ENCODE data around the gene SEMA5B. TPM values are rescaled to one million over a fixed set of nuclear protein-coding genes. Genes with fewer than 3 reads are reported as not detected.

SEMA5B gene
- total and polyA plus RNA-seq, 9 of the 15 experiments (the other 6 are each of a cell fraction or from before 2014, with no cell fraction given) = not detected

GRCh38 chr3:123002749-123003497 is 24.6 kb downstream of the SEMA5B start (continued):
- TF ChIP-seq ETV1 (tag; conservative IDR thresholded peaks at IDR 0.05; ENCODE audit: low read depth) (0 out of 2 replicates have a peak, but pooled peaks have one; percentile 26), ZNF589 (CRISPR knock-in tag; IDR thresholded peaks at IDR 0.05; ENCODE audit: low read depth) (no peak), ZBTB12 (CRISPR knock-in tag; IDR thresholded peaks at IDR 0.05) (no peak), JUN (IDR thresholded peaks at IDR 0.05; ENCODE audit: borderline replicate concordance, low read depth, low read length) (no peak), JUN (CRISPR knock-in tag; IDR thresholded peaks at IDR 0.05; ENCODE audit: borderline replicate concordance) (no peak), SIN3A (IDR thresholded peaks at IDR 0.05; ENCODE audit: borderline replicate concordance in 2 of 2, control insufficient read depth in 1 of 2, low read depth in 2 of 2, low read length in 2 of 2) (no peak), STAG1 (CRISPR knock-in tag; IDR thresholded peaks at IDR 0.05; ENCODE audit: borderline replicate concordance) (no peak), FOXJ2 (tag; IDR thresholded peaks at IDR 0.05) (no peak)
- TF ChIP-seq, protein P1, sequence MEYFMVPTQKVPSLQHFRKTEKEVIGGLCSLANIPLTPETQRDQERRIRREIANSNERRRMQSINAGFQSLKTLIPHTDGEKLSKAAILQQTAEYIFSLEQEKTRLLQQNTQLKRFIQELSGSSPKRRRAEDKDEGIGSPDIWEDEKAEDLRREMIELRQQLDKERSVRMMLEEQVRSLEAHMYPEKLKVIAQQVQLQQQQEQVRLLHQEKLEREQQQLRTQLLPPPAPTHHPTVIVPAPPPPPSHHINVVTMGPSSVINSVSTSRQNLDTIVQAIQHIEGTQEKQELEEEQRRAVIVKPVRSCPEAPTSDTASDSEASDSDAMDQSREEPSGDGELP (CRISPR knock-in tag; IDR thresholded peaks at IDR 0.05; ENCODE audit: borderline replicate concordance) = no peak
- TF ChIP-seq, protein P2, sequence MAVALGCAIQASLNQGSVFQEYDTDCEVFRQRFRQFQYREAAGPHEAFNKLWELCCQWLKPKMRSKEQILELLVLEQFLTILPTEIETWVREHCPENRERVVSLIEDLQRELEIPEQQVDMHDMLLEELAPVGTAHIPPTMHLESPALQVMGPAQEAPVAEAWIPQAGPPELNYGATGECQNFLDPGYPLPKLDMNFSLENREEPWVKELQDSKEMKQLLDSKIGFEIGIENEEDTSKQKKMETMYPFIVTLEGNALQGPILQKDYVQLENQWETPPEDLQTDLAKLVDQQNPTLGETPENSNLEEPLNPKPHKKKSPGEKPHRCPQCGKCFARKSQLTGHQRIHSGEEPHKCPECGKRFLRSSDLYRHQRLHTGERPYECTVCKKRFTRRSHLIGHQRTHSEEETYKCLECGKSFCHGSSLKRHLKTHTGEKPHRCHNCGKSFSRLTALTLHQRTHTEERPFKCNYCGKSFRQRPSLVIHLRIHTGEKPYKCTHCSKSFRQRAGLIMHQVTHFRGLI (CRISPR knock-in tag; IDR thresholded peaks at IDR 0.05) = no peak
- TF ChIP-seq, protein P3, sequence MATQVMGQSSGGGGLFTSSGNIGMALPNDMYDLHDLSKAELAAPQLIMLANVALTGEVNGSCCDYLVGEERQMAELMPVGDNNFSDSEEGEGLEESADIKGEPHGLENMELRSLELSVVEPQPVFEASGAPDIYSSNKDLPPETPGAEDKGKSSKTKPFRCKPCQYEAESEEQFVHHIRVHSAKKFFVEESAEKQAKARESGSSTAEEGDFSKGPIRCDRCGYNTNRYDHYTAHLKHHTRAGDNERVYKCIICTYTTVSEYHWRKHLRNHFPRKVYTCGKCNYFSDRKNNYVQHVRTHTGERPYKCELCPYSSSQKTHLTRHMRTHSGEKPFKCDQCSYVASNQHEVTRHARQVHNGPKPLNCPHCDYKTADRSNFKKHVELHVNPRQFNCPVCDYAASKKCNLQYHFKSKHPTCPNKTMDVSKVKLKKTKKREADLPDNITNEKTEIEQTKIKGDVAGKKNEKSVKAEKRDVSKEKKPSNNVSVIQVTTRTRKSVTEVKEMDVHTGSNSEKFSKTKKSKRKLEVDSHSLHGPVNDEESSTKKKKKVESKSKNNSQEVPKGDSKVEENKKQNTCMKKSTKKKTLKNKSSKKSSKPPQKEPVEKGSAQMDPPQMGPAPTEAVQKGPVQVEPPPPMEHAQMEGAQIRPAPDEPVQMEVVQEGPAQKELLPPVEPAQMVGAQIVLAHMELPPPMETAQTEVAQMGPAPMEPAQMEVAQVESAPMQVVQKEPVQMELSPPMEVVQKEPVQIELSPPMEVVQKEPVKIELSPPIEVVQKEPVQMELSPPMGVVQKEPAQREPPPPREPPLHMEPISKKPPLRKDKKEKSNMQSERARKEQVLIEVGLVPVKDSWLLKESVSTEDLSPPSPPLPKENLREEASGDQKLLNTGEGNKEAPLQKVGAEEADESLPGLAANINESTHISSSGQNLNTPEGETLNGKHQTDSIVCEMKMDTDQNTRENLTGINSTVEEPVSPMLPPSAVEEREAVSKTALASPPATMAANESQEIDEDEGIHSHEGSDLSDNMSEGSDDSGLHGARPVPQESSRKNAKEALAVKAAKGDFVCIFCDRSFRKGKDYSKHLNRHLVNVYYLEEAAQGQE (IDR thresholded peaks at IDR 0.05; ENCODE audit: borderline replicate concordance) = no peak
- TF ChIP-seq, protein P3 (CRISPR knock-in tag; IDR thresholded peaks at IDR 0.05; ENCODE audit: low read depth) = no peak
- TF ChIP-seq, protein P4, sequence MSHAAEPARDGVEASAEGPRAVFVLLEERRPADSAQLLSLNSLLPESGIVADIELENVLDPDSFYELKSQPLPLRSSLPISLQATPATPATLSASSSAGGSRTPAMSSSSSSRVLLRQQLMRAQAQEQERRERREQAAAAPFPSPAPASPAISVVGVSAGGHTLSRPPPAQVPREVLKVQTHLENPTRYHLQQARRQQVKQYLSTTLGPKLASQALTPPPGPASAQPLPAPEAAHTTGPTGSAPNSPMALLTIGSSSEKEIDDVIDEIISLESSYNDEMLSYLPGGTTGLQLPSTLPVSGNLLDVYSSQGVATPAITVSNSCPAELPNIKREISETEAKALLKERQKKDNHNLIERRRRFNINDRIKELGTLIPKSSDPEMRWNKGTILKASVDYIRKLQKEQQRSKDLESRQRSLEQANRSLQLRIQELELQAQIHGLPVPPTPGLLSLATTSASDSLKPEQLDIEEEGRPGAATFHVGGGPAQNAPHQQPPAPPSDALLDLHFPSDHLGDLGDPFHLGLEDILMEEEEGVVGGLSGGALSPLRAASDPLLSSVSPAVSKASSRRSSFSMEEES (CRISPR knock-in tag; IDR thresholded peaks at IDR 0.05) = no peak

All from K562 (cell line).